Measurements from ENCODE around the gene KMT2A.
"Not testable (repeated sequence)": the region's sequence is repeated elsewhere in the genome, so short reads cannot be mapped to it uniquely, and the experiment has no call there.

DNA sequence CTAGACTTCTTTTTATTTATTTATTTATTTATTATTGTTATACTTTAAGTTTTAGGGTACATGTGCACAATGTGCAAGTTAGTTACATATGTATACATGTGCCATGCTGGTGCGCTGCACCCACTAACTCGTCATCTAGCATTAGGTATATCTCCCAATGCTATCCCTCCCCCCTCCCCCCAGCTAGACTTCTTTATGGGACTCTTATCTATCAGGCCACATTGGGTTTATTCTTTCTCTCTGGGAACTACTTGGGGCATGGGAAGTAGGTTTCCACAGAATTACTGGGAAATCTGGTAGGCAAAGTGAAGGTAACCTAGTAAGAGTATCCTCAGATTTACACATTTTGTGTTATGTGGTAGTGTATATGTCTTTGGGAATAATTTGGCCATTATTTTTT, 32.7 kb downstream of the KMT2A start:
- TF ChIP-seq, protein P1, sequence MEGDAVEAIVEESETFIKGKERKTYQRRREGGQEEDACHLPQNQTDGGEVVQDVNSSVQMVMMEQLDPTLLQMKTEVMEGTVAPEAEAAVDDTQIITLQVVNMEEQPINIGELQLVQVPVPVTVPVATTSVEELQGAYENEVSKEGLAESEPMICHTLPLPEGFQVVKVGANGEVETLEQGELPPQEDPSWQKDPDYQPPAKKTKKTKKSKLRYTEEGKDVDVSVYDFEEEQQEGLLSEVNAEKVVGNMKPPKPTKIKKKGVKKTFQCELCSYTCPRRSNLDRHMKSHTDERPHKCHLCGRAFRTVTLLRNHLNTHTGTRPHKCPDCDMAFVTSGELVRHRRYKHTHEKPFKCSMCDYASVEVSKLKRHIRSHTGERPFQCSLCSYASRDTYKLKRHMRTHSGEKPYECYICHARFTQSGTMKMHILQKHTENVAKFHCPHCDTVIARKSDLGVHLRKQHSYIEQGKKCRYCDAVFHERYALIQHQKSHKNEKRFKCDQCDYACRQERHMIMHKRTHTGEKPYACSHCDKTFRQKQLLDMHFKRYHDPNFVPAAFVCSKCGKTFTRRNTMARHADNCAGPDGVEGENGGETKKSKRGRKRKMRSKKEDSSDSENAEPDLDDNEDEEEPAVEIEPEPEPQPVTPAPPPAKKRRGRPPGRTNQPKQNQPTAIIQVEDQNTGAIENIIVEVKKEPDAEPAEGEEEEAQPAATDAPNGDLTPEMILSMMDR (IDR thresholded peaks at IDR 0.05) = not testable (repeated sequence)
- not testable (repeated sequence) for TF ChIP-seq POLR2A (IDR thresholded peaks at IDR 0.05)

Data from suprapubic skin (tissue), 3 donors.